ENCODE results near the gene RAG2.
"Not testable (repeated sequence)": the region's sequence is repeated elsewhere in the genome, so short reads cannot be mapped to it uniquely, and the experiment has no call there.

RAG2 gene

GRCh38 chr11:36600180-36600579 is 2.1 kb upstream of the RAG2 start:
- no peak for DNase-seq (ENCODE audit: low read depth)

DNA sequence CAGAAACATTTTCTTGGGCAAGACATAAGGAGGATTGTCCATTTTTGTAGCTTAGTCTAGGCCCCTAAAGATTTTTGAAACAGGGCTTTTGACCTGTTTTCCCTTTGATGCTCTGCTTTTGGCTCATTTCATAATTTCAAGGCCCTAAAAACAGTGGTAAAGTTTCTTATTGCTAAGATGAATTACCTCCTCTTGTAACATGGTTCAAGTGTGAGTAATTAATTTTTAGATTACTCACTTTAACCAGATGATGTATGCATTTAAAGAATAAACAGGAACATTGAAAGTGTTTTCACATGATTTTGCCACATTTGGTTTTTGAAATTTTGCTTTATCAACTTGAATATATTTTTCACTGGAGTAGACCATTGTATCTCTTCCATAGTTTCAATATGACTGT is 1.2 kb downstream of the RAG2 start:
- DNase-seq (ENCODE audit: low read depth), result no peak

- DNase-seq (ENCODE audit: low read depth), result no peak
These were observed 3.6 kb downstream of the RAG2 start, which contains the start of gene IFTAP for GRCh38 chr11:36594316-36594989. Gene IFTAP (plus strand): TSS chr11:36594502. CDS start chr11:36610104, 15,602 bp downstream.

DNA sequence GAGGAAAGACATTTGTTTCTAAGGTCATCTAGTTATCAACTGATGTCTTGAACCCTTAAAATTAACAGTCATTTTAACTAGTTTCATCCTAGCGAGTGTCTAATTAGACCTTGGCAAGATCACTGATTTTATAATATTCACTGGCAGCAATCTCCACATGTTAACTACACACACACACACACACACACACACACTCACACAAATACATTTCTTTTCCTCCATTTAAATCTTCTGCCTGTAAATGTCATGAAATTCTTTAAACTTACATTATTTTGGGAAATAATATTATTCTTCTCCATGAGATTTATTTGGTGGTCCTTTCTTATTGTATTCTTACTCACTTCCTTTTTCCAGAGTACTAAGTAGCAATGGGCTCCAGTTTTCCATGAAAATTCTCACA is 6.6 kb downstream of the RAG2 start:
- DNase-seq (ENCODE audit: low read depth), result no peak

DNA sequence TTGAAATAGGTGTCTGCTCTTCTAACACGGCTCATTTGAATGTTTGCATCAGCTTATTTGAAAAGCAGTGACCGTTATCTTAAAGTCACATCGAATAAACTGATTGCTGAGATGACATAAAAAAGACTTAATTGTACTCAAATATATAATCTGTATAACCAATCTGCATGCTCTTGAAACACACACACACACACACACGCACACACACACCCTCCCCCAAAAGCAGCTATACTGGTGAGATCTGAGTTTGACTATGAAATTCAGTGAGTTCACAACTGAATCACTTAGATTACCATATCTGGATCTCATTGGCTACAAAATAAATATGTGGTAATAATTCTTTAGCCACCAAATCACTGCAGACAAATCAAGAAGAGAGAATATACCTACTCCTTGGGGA is 7.5 kb downstream of the RAG2 start:
- no peak for DNase-seq (ENCODE audit: low read depth)

DNA sequence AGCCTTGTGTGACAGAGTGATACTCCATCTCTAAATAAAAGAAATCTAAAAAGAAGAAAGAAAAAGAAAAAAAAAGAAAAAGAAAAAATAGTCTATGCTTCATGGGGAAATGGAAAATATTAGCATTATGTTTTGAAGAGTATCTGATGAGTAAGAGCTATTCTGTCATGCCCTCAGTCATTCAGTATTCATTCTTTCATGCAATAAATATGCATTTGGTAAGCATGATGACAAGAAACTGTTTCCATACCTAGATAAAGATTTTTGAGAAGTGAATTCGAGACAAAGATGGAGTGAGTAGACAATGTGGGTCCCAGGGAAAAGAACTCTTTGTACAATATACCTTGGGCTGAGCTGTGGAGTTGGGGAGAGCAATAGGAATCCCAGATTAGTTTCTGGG is 9.9 kb downstream of the RAG2 start:
- DNase-seq (ENCODE audit: low read depth), result no peak

- no peak for DNase-seq (ENCODE audit: low read depth)
These were observed 11.5 kb downstream of the RAG2 start for GRCh38 chr11:36586543-36586942.

- DNase-seq (ENCODE audit: low read depth), result no peak
These were observed 14.4 kb downstream of the RAG2 start for GRCh38 chr11:36583667-36584066.

DNA sequence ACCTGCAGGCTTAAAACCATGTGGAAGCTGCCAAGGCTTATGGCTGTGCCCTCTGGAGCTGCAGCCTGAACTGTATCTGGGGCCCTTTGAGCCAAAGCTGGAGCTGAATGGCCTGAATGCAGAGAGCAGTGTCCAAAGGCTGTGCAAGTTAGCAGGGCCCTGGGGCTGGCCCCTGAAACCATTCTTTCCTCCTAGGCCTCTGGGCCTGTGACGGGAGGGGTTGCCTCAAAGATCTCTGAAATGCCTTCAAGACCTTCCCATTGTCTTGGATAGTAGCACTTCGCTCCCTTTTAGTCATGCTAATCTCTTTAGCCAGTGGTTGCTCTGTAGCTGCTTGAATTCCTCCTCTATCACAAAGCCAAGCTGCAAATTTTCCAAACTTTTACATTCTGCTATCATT is 16.5 kb downstream of the RAG2 start:
- no peak for DNase-seq (ENCODE audit: low read depth)

DNA sequence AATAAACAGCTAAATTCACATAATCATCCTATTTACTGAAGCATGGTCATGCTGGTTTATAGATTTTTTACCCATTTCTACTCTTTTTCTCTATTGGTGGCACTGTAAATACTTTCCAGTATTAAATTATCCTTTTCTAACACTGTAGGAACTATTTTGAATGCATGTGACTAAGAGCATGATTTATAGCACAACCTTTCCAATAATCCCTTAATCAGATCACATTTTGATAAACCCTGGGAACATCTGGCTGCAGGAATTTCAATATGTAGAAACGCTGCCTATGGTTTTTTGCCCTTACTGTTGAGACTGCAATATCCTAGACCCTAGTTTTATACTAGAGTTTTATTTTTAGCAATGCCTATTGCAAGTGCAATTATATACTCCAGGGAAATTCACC is 19.6 kb downstream of the RAG2 start:
- no peak for DNase-seq (ENCODE audit: low read depth)

DNA sequence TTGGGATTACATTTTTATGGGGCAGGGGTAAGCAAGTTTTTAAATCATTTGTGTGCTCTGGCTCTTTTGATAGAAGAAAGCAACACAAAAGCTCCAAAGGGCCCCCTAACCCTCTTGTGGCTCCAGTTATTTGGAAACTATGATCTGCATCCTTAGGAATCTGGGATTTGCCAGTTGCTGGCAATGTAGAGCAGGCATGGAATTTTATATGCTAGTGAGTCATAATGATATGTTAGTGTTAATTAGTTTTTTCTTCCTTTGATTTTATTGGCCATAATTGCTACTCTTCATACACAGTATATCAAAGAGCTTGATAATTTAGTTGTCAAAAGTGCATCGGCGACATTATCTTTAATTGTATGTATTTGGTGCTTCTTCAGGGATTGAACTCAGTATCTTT is 20.2 kb downstream of the RAG2 start:
- DNase-seq (ENCODE audit: low read depth), result no peak

DNA sequence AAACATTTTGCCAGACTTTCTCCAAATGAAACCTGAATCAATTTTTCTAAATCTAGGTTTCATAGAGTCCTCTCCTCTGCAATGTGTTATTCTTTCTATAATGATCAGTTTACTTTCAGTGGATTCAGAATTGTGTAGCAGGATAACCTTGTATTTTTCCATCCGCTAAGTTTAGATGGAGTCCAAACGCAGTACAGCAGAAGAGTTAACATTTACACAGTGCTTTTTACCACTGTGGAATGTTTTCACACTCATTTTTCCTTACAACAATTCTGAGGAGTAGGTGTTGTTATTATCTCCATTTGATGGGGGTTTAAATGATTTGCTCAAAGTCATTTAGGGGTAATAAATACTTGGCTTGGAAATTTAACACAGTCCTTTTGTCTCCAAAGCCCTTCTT is 20.7 kb downstream of the RAG2 start:
- DNase-seq (ENCODE audit: low read depth), result no peak

GRCh38 chr11:36574486-36574885 is 23.6 kb downstream of the RAG2 start:
- DNase-seq (ENCODE audit: low read depth), result no peak

DNA sequence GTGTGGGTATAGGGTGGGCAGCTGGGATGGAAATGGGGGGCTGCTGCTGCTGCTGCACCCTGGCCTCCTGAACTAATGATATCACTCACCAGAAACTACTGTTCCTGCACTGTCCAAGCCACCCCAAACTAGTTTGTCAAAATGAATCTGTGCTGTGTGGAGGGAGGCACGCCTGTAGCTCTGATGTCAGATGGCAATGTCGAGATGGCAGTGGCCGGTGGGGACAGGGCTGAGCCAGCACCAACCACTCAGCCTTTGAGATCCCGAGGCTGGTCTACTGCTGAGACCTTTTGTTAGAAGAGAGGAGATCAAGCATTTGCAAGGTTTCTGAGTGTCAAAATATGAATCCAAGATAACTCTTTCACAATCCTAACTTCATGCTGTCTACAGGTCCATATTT is 28.9 kb downstream of the RAG2 start:
- DNase-seq (ENCODE audit: low read depth), result no peak

DNA sequence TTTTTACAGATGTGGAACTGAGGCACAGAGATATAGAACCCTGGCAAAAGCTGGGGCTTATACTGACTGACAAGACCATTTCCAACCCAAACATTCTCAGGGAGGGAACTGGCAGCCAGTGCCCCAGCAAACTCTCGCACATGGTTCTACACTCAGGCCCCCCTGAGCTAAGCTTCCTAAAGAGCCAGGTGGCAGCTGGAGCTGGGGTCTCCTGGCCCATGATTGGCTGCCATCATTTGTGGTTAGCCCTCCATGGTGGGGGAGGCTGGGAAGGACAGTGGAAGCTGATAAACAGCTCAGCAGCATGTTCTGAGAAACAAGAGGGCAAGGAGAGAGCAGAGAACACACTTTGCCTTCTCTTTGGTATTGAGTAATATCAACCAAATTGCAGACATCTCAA is 30.3 kb downstream of the RAG2 start, which contains the start of gene RAG1:
TSS of gene RAG1 (plus strand) at position 314 of the 400 bp plus-strand sequence. CDS start 5,298 bp downstream, outside the sequence.
- DNase-seq (ENCODE audit: low read depth), result no peak

DNA sequence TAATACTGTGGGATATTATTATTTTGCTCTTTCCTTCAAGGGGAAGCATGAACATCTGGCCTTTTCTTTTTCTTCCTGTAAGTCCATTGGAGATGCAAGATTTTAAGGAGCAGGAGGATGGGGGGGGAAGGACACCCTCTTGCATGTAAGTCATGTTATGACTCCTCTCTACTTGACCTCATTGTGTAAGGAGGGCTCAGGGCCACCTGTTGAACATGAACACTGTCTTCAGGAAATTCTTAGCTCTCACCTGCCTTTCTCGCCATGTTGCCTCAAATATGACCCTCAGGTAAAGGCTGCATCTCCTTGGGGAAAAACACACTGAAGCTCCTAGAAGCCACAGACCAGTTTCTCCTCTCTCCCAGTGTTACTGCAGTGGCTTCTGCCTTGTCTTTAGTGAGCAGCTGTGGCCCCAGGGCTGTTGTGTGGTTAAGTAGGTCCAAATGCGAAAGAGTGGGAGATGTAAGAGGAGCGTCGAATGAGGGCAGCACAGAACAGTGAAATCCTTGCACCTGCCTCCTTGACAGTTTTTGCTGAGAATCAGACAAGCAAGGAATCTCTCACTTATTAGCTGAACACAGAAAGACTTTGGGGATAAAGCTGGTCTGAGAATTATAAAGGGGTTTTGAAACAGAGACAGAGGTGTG is 31.5 kb downstream of the RAG2 start:
- no peak for DNase-seq (ENCODE audit: low read depth)

GRCh38 chr11:36565031-36565610 is 32.9 kb downstream of the RAG2 start:
- DNase-seq (ENCODE audit: low read depth), result no peak

DNA sequence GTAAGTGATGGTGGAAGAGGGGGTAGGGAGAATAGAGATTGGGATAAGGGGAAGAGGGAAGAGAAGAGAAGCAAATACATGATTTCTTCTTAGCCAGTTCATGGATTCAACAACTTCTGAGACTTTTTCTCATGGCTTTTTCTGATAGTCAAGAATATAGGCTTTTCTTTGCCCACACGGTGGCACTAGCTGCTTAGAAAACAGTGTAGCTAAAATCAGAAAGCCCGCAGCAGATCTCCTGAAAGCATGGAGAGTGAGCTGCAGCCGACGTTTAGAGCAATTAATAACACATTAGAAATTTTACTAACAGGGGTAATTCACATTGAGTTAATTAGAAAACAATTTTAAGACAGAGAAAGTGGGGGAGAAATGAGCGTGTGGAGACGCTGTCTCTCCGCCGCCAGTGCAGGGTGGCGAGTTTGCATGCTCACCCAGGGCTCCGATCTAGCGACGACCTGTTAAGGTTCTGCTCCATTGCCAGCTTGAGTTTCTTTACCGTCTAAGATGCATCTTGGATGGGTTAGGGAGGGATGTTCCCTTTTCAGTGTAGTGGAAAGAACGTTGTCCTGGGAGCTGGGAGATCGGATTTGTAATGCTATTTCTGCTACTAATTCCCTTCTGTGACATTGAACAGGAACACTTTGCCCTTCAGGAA is 33.5 kb downstream of the RAG2 start:
- no peak for DNase-seq (ENCODE audit: low read depth)

- DNase-seq (ENCODE audit: low read depth), result no peak
These were observed 39.2 kb downstream of the RAG2 start for GRCh38 chr11:36558571-36559413.

- no peak for DNase-seq (ENCODE audit: low read depth)
These were observed 40.0 kb downstream of the RAG2 start for GRCh38 chr11:36557991-36558390.

DNA sequence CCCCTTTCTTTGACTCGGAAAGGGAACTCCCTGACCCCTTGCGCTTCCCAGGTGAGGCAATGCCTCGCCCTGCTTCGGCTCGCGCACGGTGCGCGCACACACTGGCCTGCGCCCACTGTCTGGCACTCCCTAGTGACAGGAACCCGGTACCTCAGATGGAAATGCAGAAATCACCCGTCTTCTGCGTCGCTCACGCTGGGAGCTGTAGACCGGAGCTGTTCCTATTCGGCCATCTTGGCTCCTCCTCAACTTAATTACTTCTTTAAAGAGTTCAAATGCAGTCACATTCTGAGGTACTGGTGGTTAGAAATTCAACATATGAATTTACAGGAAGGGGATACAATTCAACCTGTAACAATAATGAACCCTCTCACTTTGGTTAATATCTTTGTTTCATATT is 40.6 kb downstream of the RAG2 start:
- DNase-seq (ENCODE audit: low read depth), result not testable (repeated sequence)
